ENCODE data around the gene SNX20. TPM values are rescaled to one million over a fixed set of nuclear protein-coding genes. Genes with fewer than 3 reads are reported as not detected.

SNX20 gene
- total RNA-seq, 1 donor, result 48.5 TPM

Other genes starting within 250 kb of the SNX20 start
- gene NKD1, start 132.9 kb downstream of the SNX20 start, total RNA-seq, result under 0.01 TPM
- gene NOD2, start 12.3 kb upstream of the SNX20 start, total RNA-seq, result 4.0 TPM
- gene CYLD, start 60.8 kb upstream of the SNX20 start, total RNA-seq, result 41.2 TPM

Data from hematopoietic multipotent progenitor cell (in vitro differentiated cells).